Measurements from ENCODE around the gene RNF14.
"Not testable (repeated sequence)": the region's sequence is repeated elsewhere in the genome, so short reads cannot be mapped to it uniquely, and the experiment has no call there.

Gene RNF14

DNA sequence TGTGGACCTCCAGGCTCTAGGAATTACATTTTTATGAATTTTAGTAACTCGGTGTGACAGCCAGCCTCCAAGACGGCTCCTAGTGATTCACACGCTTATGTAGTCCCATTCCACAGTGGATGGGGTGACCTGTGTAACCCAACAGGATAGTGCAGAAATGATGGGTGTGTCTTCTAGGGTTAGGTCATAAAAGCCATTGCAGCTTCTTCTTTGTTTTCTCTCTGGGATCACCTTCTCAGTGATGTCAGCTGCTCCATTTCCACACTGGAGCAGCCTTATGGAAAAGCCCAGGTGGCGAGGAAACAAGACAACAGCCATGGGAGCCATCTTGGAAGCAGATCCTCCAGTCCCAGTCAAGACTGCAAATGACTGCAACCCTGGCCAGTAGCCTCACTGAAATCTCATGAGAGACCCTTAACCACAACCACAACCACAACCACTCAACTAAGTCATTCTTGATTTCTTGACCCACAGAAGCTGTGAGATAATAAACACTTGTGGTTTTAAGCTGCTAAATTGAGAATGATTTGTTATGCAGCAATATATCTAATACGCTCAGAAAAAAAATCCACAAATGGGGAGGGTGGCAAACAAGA lies 49.0 kb downstream of the RNF14 start:
- DNase-seq, result no peak

DNA sequence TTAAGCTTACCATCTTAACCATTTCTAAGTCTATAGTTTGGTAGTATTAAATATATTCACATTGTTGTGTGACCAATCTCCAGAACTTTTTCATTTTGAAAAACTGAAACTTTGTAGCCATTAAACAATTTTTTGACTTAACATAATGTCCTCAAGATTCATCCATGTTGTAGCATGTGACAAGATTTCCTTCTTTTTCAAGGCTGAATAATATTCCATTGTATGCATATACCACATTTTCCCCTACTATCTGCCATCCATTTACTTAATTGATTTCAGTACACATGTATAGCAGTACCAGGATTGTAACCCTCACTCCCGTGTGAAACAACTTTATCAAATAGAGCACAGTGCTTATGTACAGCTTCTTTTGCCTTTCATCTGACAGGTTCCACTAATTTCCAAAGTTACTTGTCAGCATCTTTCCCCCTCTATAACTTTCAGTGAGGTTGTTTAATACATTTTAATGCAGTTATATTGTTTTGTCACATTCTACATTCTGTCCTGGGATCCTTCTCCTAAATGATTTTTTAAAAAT lies 51.3 kb downstream of the RNF14 start:
- DNase-seq, result no peak

DNA sequence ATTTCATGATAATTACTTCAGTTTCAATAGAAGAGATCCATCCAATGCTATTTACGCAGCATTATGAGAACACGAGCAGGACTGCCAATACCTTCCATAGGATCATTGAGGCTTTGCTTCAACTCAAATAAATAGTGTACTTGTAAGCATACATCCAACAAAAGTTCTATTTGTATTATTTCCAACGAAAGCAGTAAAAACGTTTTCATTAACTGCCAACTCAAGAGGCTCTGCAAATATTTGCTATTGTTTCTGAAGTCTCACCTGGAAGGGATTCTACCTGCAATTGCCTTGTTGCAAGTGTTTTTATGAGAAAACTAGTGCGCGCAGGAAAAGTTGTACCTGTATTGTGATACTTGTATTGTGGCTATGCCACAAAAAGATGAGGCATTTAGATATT lies 54.9 kb downstream of the RNF14 start:
- no peak for DNase-seq

DNA sequence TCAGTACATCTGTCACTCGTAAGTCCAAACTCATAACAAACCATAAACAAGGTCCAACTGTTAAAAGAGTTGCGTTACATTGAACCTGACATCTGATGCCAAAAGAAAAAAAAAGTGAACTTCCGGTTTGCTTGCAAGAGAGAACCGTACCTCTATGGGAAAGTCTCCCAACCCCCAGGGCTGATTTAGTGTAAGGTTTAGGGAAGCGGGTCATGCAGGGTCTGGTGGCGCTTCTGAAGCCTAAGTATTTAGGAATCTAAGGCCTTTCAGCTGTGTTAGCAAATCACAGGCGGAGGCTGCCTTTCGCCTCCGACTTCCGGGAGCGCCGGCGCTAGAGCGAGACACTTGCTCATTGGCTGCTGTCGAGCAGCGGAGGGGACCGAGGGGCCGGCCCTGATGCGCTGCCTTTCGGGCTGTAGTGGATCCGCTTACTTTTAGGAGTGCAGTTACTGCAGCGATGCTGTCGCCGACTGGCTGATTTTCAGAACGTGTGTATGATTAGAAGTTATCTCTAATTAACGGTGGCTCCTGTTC lies 55.9 kb downstream of the RNF14 start:
- DNase-seq, result peak; percentile 82

DNA sequence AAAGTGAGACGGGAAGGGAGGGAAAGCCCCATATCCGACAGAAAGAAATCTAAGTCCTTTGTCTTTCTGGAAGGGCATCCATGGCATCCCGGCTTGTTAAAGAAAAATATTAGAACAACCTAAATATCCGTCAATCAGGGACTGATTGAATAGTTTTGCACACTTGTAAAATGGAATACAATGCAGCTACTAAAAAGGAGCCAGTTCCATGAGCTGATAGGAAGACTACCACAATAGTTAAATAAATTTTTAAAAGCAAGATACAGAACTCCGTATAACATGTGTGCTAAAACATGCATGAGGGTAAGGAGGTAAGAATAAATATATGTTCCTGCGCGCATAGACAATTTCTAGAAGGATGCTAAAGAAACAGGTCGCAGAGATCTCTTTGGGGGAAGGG lies 56.7 kb downstream of the RNF14 start:
- no peak for DNase-seq

DNA sequence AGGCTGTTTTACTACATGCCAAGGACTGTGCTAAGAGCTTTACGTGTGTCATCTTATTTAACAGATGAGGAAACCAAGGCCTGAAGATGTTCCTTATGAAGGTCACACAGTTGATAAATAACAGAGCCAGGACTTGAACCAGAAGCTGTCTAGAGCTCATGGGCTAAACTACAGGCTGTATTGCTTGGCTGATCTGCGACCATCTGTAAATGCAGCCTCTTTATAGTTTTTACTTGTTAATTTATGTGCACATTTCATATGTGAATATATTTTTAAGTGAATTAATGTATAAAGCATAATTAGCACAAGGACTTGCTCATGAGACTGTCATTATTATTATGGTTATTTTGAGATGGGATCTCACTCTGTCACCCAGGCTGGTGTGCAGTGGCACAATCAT lies 63.2 kb downstream of the RNF14 start:
- no peak for DNase-seq

DNA sequence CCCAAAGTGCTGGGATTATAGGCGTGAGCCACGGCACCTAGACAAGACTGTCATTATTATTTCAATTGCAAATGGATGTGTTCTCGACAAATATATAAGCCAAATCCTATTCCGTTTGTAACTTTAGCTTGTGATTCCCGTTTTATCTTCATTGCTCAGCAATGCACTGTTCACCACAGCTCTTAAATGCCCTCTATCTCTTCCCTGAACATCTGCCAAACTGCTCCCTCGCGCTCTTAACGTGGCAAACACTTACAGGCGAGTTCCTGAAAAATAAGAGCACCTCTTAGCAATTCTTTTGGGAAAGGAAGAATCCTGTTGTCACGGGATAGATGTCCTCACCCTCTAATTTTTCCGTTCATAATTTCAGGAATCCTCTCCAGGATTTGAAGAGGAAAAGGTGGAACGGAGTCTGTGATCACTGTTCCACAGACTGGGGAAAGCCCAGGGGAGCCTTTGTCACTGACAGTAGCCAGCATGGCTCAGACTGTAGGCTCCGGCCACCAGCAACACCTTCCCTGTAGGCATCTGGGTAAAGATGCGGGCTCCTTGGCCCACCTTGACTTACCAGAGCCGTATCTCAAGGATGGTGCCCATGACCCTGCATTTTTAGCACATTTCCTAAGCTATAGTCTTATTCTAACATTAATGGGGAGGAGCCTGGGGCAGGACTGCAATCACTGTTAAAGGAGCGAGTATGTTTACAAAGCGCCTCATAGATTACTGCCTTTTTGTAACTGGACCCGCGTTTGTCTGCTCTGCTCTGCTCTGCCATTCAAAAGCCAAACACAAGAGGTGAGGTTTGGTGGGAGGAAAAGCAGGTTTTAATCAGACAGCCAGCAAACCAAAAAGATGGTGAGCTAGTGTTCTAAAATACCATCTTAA lies 64.1 kb downstream of the RNF14 start:
- no peak for DNase-seq

DNA sequence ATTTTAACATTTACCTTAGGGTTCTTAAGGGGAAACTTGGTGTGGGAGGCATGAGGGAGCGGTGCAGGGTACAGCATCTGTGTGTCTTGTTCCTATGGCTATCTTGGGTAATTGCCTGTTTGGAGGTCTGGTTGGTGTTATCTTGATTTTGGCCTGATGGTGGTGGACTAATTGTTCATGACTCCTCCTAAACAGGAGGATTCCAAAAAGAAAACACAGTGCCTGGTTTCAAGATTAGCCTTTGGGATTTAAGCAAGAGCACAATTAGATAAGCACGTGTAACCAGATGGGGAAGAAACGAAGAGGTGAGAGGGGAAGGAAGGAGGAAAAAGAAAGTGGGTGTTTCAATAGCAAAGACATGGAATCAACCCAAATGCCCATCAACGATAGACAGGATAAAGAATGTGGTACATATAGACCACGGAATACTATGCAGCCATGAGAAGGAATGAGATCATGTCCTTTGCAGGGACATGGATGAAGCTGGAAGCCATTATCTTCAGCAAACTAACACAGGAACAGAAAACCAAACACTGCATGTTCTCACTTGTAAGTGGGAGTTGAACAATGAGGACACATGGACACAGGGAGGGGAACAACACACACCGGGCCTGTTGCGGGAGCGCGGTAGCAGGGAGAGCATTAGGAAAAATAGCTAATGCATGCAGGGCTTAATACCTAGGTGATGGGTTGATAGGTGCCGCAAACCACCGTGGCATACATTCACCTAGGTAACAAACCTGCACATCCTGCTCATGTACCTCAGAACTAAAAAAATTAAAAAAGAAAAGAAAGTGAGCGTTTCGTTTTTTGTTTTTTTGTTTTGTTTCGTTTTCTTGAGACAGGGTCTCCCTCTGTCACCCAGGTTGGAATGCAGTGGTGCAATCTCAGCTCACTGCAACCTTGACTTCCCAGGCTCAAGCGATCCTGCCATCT lies 65.0 kb downstream of the RNF14 start:
- DNase-seq, result not testable (repeated sequence)

DNA sequence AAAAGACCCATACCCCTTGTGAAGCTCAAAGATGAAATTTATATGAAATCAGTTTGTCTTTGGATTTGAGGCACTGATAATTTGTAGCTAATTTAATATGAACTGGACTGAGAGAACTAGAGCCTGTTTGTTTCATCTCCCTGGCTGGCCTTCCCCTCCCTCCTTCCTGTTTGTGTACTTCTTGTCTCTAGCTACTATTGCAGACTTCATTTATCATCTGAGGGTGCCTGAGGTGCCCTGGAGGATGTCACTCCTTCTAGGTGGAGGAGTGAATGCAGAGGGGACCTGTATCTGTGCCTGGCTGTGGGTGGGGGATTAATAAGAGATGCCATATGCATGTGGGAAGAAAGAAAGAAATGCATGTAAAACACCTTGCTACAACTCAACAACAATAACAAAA lies 66.1 kb downstream of the RNF14 start:
- no peak for DNase-seq

DNA sequence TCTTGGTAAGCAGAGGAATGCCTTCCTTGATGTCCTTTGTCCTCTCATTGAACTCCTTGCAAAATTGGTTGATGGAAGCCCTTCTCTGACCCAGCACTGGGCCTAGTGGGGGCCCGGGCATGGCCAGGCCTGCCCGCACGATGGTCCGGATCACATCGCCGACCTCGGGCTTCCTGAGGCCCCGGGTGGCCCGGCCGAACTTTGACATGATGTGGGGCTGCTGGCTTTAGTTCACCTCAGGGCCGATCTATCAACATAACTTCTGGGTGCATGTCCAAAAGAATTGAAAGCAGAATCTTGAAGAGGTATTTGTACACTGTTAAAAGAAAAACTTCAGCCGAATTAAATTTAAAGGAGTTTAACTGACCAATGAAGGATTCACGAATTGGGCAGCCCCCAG lies 68.0 kb downstream of the RNF14 start:
- no peak for DNase-seq

DNA sequence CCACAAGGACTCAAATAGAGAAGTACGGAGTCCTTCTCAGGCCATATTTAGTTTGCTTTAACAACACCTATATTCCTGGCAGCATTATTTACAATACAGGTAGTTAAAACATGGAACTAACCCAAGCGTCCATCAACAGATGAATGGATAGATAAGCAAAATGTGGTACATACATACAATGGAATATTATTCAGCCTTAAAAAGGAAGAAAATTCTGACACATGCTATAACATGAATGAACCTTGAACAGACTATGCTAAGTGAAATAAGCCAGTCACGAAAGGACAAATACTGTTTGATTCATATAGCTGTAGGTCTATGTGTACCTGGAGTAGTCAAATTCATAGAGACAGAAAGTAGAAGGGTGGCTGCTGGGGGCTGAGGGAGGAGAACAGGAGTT lies 68.7 kb downstream of the RNF14 start:
- not testable (repeated sequence) for DNase-seq

DNA sequence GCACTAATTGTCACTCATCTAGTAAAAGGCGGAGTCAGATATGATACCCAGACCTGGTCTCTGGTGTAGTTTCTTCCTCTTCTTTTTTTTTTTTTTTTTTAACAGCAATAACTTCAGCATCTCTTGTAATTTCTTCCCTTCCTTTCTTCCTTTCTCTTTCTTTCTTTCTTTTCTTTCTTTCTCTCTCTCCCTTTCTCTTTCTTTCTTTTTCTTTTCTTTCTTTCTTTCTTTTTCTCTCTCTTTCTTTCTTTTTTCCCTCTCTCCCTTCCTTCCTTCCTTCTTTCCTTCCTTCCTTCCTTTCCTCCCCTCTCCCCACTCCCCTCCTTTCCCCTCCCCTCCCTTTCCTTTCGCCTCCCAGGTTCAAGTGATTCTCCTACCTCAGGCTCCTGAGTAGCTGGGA lies 69.8 kb downstream of the RNF14 start:
- no peak for DNase-seq
